ENCODE data around the gene ARHGEF39.
"Not testable (repeated sequence)": the region's sequence is repeated elsewhere in the genome, so short reads cannot be mapped to it uniquely, and the experiment has no call there.

The ARHGEF39 gene

DNA sequence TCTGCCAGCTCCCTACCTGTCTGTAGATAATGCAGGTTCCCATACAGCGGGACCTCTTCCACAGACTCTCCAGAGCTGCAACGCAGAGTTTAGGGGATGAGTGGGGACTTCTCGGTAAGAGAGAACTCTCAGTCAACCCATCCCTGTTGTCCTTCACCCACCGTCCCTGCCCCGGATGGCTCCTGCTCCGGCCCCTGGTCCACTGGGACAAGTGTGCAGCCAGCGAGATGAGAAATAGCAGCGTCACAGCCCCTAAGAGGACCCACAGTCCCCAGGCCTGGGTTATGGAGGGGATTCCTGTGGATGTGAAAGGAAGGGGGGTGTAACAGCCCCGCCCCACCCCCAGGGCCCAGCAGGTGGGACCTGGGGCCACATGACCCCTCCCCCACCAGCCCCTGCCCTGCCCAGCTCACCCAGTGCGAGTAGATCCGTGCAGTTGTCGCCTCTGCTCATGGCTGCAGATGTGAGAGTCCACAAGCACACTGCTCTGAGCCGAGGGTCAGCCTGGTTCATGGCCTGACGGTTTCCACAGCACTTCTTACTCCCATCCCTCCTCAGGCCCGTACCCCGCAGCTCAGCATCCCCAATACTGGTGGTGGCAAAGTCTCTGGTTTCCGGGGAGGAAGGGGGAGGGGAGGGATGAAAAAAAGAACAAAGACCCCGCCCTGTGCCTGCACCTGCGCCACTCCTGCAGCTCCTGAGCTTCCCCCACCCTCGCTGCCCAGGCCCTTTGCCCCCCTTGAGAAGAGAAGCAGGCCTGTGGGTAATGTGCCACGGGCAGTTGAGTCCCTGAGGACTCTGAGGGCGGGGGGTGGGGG is 14.4 kb downstream of the ARHGEF39 start, which contains the start of gene SIT1:
TSS of gene SIT1 (minus strand) at position 591 of the 818 bp plus-strand sequence. CDS start at position 513, 78 bp downstream.
- DNase-seq (ENCODE audit: low spot score) = peak; percentile 39

DNA sequence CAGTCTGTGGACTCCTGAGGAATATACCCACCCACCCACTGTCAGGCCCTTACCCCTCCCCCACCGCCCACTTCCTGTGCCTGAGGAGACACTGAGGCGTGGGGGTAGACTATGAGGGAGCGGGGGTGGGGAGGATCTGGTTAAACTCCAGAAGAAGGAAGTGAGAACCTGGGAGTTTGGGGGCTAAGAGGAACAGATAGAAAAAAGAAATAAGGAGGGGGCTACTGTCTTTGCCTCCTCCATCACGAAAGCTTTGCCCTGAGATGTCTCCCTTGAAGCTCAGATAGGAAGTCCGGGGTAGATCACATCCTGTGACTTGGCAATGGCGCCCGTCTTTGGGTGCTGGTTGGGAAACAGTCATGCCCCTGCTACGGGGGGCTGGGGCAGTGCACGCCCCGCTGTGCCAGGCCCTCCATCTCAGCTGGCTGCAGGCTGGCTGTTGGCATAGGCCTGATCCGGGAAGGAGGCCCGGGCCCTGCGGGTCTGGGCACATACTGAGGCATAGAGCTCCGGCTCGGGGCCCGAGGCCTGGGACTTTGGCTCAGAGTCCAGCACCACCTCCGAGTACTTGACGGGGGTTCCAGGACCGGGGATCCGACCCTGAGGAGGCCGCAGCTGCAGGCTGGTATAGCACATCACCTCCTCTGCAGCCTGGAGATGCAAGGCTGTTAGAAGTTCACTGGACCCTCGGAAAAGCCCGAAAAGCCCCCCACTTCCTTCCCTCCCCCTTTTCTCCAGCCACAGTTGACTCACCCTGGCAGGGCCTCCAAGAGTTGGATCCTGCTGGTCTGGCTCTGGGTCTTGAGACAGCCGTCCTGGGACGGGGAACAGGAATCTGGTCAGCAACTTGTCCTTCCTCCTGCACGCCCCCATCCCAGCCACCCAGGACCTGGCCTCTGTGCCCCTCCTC is 15.3 kb downstream of the ARHGEF39 start:
- DNase-seq (ENCODE audit: low spot score) = peak; percentile 46

DNA sequence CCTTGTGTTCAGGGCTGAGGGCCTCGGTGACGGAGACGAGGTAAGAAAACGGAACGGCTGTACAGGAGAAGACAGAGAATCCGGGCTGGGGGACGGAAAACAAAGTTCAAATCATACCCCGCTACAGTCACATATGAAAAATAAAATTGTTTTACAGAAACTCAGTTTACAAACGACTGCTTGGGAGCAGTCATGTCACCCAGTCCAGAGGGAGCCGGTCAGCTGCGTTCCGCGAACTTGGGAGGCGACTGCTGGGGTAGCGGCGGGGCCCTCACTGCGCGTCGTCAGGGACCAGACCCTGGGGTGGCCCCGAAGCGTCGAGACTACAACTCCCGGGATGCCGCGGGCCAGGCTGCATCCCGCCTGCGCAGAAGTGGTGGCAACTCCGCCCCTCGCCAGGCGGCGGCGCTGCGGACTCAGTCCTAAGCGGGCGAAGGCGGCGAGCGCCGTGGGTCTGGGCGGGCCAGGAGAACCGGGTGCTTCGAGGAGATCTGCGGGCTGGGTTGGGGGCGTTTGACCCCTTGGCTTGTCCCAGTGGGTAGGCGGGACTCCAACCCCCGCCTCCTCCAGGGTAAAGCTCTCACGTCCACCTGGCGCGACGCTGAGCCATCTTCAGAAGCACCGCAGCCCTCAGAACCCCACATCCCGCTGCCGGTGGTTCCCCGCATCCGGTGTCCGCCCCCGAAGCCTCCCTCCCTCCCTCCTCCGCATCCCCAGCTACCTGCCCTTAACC is 18.3 kb downstream of the ARHGEF39 start:
- DNase-seq (ENCODE audit: low spot score) = peak; percentile 94

DNA sequence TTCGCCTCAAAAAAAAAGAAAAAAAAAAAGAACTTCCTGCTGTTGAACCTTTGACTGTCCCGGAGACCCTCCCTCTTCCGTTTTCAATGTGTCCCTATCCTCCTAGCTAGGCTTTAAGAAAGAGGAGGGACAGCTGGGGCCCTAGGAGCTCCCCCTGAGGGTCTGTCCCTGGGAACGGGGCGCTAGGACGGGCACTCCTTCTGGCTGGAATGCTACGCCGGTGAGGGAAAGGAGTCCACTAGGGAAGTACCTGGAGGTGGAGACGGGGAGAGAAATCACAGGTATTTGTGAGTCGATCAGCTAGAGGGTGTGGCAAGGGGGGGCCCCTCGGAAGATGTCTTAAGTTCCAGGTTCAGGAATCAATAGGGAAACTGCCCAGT is 18.9 kb downstream of the ARHGEF39 start:
- DNase-seq (ENCODE audit: low spot score) = no peak

DNA sequence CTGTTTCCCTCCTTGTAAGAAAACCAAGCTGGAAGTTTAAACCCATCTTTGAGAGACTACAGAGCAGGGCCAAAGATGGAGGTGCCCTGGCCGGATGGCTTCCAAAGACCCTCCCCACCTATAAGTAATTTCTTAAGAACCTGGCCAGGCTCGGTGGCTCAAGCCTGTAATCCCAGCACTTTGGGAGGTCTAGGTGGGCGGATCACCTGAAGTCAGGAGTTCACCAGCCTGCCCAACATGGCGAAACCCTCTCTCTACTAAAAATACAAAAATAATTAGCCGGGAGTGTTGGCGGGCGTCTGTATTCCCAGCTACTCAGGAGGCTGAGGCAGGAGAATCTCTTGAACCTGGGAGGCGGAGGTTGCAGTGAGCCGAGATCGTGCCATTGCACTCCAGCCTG is 19.3 kb downstream of the ARHGEF39 start:
- not testable (repeated sequence) for DNase-seq (ENCODE audit: low spot score)

DNA sequence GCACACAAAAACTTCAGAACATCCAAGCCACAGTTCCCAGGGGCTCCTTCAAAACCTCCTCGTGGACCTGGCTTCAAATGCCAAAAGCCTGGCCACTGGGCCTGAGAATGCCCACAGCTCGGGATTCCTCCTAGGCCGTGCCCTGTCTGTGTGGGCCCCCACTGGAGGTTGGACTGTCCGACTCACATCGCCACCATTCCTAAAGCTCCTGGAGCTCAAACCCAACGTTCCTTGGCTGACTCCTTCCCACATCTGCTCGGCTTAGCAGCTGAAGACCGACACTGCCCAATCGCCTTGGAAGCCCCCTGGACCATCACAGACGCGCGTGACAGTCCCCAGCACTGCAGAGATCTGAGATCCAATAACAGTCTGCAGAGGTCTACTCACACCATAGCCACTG is 21.9 kb downstream of the ARHGEF39 start:
- no peak for DNase-seq (ENCODE audit: low spot score)

DNA sequence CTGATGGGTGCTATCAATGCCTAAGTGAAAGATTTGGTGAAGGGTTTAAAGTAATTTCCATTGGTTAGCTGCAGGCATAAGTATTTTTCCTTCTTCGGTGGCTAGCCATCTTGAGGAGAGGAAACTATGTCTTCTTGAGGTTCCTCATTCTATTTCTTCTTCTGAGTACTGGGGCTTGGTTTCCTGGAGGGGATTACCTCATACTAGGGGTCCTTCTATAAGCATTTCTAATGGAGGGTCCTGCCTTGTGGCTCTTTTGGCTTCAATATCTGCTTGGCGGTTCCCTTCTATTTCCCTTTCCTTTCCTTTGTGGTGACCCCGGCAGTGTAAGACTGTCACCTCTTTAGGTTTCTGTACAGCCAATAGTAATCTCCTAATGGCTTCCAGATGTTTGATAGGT is 23.5 kb downstream of the ARHGEF39 start:
- not testable (repeated sequence) for DNase-seq (ENCODE audit: low spot score)

DNA sequence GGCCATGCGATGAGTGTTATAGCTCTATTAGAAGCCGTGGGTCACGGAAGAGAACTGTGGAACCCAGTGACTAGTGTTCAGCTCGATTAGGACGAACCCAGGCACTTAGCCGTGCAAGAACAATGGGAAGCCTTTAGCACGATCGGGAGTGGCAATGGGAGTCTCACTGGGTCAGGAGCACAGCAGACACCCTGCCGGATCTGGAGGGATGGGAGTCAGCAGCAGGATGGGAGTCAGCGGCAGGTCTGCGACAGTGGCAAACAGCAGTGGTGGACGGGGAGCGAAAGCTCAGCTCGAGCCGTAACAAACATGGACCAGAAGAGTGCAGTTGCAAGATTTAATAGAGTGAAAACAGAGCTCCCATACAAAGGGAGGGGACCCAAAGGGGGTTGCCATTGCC is 24.6 kb downstream of the ARHGEF39 start:
- DNase-seq (ENCODE audit: low spot score) = not testable (repeated sequence)

DNA sequence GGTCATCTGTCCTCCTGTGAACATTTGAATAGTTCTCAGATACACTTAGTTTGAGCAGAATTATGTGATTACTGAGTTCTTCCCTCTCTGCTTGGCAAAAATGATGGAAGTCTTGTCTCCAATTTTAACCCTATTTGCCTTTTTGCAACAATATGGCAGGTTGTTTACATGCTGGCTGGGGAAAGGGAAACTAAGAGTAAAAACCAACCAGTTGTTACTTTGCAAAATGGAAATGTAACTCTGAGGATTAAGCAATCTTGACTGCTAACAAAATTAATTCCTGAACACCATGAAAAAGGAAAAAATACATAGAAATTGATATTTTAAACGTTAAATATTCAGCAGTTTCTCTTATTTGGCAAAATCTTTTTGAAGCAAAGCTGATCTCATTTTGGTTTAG is 25.4 kb downstream of the ARHGEF39 start:
- DNase-seq (ENCODE audit: low spot score) = no peak

DNA sequence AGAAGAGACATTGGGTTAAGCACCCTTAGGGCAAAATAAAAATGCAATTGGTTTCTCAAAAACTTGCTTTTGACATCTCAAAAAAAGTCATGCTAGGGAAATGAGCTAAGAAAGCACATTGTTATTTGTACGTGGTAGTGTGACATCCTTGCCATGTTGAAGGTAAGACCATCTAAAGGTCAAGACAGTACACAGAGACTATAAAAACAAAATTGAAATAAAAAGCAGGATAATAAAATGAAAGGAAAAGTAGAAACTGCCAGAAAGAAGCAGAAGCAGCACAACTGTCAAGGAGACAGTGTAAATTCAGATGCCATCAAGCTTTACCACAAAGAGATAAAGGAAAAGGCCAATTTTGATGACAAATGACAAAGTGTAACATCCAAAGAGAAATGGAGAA is 25.8 kb downstream of the ARHGEF39 start:
- not testable (repeated sequence) for DNase-seq (ENCODE audit: low spot score)

DNA sequence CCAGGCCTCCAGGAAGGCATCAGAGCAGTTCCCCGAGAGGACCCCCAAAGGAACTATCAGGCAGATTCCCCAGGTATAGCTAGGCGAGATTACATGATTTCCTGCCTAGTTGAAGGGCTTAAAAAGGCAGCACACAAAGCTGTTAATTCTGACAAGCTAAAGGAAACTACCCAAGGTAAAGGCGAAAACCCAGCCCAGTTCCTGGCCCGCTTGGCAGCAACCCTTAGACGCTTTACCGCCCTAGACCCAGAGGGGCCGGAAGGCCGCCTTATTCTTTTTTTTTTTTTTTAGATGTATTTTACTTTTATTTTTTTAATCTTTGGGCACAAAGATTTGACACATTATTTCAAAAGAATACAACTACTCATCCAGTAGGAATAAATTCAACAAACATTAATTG is 26.2 kb downstream of the ARHGEF39 start:
- not testable (repeated sequence) for DNase-seq (ENCODE audit: low spot score)

DNA sequence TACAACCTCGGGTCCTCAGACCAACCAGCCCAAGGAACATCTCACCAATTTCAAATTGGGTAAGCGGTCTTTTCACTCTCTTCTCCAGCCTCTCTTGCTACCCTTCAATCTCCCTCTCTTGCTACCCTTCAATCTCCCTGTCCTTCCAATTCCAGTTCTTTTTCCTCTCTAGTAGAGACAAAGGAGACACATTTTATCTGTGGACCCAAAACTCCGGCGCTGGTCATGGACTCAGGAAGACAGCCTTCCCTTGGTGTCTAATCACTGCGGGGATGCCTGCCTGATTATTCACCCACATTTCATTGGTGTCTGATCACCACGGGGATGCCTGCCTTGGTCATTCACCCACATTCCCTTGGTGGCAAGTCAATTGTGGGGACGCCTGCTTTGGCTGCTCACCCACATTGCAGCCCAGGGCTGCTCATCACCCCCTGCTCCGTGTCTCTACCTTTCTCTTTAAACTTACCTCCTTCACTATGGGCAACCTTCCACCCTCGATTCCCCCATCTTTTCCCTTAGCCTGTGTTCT is 27.5 kb downstream of the ARHGEF39 start:
- not testable (repeated sequence) for DNase-seq (ENCODE audit: low spot score)

DNA sequence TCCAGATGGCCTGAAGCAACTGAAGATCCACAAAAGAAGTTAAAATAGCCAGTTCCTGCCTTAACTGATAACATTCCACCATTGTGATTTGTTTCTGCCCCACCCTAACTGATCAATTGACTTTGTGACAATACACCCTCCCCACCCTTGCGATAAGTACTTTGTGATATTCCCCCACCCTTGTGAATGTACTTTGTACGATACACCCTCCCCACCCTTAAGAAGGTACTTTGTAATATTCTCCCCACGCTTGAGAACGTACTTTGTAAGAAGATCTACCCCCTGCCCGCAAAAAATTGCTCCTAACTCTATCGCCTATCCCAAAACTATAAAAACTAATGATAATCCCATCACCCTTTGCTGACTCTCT is 28.1 kb downstream of the ARHGEF39 start:
- not testable (repeated sequence) for DNase-seq (ENCODE audit: low spot score)

DNA sequence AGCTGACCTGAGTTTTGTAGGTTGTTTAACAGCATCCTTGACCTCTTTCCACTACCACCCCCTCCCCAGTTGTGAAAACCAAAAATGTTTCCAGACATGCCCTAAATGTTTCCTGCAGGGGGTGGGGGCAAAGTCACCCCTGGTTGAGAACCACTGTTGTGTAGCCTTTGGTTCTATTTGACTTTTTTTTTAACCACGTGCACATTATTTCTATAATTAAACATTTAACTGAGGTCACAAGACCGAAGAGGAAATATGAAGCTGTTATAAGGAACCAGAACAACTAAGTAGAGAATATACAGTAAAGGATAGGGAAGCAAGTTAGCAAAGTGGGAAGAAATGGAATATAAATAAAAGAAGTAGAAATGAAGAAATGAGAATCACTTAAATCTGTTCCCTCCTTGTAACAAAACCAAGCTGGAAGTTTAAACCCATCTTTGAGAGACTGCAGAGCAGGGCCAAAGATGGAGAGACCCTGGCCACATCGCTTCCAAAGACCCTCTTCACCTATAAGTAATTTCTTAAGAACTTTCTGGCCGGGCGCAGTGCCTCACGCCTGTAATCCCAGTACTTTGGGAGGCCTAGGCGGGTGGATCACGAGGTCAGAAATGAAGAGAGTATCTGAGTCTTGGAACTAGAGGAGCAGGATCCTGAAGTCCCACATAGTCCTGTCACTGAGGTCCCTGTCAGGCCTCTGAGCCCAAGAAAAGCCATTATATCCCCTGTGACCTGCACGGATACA is 28.7 kb downstream of the ARHGEF39 start:
- no peak for DNase-seq (ENCODE audit: low spot score)

DNA sequence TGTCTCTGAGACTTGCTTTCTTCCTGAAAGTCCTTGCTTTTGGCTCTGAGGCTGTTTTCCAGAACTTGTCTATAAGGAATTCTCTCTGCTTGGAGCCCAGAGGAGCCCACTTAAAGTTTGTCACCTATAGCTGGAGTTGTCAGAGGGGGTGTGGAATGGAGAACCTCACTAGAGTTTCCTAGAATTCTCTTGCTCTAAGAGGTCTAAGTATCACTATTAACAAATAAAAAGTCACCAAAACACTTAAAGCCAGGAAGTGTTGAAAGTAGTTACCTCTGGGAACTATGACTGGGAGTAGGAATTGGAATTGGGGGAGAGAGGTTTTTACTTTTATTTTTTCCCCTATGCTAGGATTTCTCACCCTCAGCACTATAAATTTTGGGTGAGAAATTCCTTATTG is 29.3 kb downstream of the ARHGEF39 start:
- no peak for DNase-seq (ENCODE audit: low spot score)

DNA sequence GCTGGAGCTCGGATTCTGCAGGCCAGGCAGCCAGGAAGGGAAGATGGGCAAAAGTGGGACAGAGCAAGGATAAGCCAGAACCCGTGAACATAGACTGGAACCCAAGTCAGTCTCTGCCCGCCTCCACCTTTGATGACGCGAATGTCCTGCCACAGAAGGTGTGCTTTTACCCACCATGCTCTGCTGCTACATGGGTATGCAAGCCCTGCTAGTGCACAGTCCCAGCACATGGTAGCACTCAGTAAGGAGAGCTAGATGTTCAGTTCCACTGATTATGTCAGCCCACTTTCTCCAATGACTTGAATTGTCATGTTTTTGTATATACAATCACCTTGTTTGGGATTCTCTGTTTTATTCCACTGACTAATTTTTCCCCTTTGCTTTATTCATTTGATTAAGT is 35.4 kb downstream of the ARHGEF39 start:
- DNase-seq (ENCODE audit: low spot score) = no peak

DNA sequence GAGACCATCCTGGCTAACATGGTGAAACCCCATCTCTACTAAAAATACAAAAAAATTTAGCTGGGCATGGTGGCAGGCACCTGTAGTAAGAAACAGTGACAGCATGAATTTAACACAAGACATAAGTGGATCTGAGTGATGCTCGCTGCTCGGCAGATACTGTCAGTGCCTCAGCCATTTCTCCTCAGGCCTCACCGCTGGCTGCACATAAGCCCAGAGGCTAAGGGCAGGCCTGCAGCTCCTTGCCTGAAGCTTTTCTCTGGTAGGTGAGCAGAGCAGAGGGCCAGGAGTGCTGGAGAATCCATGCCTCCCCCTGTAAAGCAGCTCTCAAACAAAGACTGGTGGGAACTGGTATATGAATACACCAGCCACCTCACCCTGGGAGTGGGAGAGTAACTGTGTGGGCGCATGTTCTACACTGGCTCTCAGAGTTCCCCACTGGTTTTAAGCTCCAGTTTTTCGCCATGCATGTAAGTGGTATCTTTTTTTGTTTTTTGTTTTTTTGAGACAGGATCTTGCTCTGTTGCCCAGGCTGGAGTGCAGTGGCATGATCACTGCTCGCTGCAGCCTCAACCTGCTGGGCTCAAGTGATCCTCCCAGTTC is 36.5 kb downstream of the ARHGEF39 start:
- DNase-seq (ENCODE audit: low spot score) = no peak

DNA sequence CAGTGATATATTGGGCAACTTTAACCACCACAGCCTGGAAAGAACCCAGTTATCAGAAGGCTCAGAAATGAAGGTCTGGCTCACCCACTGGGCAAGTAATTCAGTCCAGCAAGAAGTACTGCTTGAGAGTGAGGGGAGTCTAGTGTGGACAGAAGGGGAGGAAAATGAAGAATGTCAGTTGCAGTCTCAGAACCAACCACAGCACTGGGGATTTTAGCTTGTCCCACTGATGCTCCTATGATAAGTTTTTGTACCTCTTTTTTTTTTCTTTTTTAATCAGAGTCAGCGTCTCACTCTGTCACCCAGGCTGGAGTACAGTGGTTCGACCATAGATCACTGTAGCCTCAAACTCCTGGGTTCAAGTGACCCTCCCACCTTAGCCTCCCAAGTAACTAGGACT is 37.4 kb downstream of the ARHGEF39 start:
- DNase-seq (ENCODE audit: low spot score) = no peak

DNA sequence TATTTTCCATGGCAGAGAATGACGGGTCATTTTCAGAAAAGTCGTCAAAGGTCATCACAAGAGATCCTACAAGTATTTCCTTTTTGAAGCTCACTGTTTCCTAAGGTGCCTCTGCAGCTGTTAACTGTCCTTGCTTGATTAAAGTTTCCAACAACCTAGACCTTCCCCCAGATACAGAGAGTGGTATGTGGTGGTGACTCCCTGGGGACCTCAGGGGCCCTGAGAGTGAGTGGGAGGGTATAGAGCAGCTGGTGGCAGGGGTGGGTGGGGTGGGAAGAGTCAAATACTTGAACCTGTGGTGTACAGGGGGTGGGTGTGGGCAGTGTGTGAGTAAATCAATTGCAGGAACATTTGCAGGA is 45.2 kb downstream of the ARHGEF39 start:
- no peak for DNase-seq (ENCODE audit: low spot score)

DNA sequence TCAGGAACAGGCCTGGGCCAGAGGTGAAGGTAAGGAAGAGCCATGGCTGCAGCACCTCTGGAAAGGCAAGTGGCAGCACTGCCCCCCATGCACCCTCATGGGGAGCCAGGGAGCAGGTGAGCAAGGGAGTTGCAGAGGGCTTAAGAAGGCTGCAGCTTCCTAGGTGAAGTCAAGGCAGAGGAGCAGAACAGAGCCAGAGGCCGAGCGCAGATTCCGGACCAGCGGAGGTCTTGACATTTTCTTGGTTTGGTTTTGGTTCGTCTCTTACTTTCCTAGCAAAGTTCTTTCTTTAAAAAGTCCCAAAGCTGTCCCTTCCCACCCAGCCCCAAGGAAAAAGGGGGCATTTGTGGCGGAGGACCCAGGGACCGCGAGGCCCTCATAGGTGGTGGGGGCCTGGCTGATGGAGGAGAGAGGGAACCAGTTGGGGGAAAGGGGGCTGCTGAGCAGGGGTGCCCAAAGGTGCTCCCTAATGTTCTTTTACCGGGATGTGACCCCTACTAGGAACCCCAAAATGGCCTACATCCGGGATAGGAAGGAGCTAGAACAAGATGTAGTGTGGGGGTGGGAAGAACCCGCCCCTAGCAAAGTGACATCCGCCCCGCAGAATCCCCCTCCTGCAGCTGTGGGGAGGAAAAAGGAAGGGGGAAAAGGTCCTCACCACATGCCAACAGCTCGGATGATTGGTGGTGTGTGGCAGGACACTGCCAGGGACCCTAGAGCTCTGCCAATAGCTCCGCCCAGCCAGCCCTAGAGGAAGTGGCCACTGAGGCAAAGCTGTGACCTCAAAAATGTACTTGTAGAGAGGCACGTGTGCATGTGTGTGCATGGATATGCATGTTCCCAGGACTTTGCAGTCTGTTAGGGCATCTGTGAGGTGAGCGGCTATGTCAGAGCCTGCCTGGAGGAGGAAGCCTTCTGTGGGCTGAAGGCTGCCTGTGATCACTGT is 45.9 kb downstream of the ARHGEF39 start:
- peak; percentile 37 for DNase-seq (ENCODE audit: low spot score)

Data from activated CD4-positive, alpha-beta T cell treated with anti-CD3 and anti-CD28 coated beads, Interleukin-2, Interleukin-4, amounts not matched to agents 100 ng/mL and 50 ng/mL, durations not matched to agents 16 hours and 8 hours (primary cell).